ENCODE results near the gene BLZF1. TPM values are rescaled to one million over a fixed set of nuclear protein-coding genes. Genes with fewer than 3 reads are reported as not detected.
"Not testable (repeated sequence)": the region's sequence is repeated elsewhere in the genome, so short reads cannot be mapped to it uniquely, and the experiment has no call there.

The BLZF1 gene
- total and polyA plus RNA-seq, 2 donors (not counting 1 experiment from before 2014, with no cell fraction given), result 5.9 to 21.3 TPM

GRCh38 chr1:169340882-169341281 lies 27.1 kb upstream of the BLZF1 start:
- H3K4me1 ChIP-seq (ENCODE audit: control insufficient read depth in 2 of 2, insufficient read depth in 2 of 2, low read length in 2 of 2), result no peaks in the 10 kb centered on the region
- H3K4me2 ChIP-seq (replicated peaks; ENCODE audit: low read depth, low read length, poor library complexity, severe bottlenecking), result no peak overlapping the region
- peaks cover 0 to 15% (median 0%) of the 10 kb centered on the region in 3 donors for H3K9me3 ChIP-seq (ENCODE audit: control extremely low read depth in 1 of 3, control insufficient read depth in 2 of 3, insufficient read depth in 1 of 3, low read length in 2 of 3)
- H3K79me2 ChIP-seq (ENCODE audit: control insufficient read depth, insufficient read depth, low read length), result no peaks in the 10 kb centered on the region
- H4K20me1 ChIP-seq (ENCODE audit: control insufficient read depth, insufficient read depth, low read length, poor library complexity, severe bottlenecking), result no peaks in the 10 kb centered on the region
- H3K27me3 ChIP-seq (replicated peaks in 1 of 4; ENCODE audit: control extremely low read depth in 1 of 4, control insufficient read depth in 3 of 4, insufficient read depth in 4 of 4, low read length in 3 of 4), result no peaks in the 10 kb centered on the region
- ChIA-PET POLR2A (no interaction called here), CTCF (interaction anchor here (0.6 to 2.0 kb wide), 3 partner anchors 9 to 998 kb away, joined by 3 to 6 read pairs (median 5); no protein-coding TSS in a partner anchor)
- no peak overlapping the region for H3K4me3 Mint-ChIP-seq
- H3K4me3 ChIP-seq (ENCODE audit: control extremely low read depth in 1 of 5, extremely low read depth in 1 of 5, insufficient read depth in 1 of 5, low read depth in 2 of 5, low read length in 4 of 5), result no peak overlapping the region
- 89% methylated on average over 5 of the region's 5 CpGs for WGBS (ENCODE audit: insufficient coverage)
- no peak for DNase-seq
- H3K27me3 Mint-ChIP-seq, result no peaks in the 10 kb centered on the region
- H3K9me3 Mint-ChIP-seq (ENCODE audit: insufficient read depth), result peaks cover 3% of the 10 kb centered on the region
- H3K9ac ChIP-seq (ENCODE audit: low read length), result no peak overlapping the region
- intact Hi-C loops (cut with micrococcal nuclease), result no loop called here
- no peak overlapping the region for H3K27ac ChIP-seq (ENCODE audit: low read length in 2 of 2)
- peaks cover 18% of the 10 kb centered on the region for H3K4me1 Mint-ChIP-seq
- H3K27ac Mint-ChIP-seq, result no peak overlapping the region
- no peak for ATAC-seq (ENCODE audit: low read depth)
- TF ChIP-seq CTCF (IDR thresholded peaks at IDR 0.05) (no peak), EZH2 (IDR thresholded peaks at IDR 0.05; ENCODE audit: borderline replicate concordance, insufficient read depth, low read depth, low read length, poor library complexity, severe bottlenecking) (no peak)
- no peaks in the 10 kb centered on the region for H3K36me3 ChIP-seq (replicated peaks in 1 of 2; ENCODE audit: control extremely low read depth in 1 of 2, control insufficient read depth in 1 of 2, extremely low read depth in 1 of 2, insufficient read depth in 2 of 2, low read length in 1 of 2)
- H2AFZ ChIP-seq (ENCODE audit: insufficient read depth, low read depth, low read length, poor library complexity, severe bottlenecking), result no peak overlapping the region

- intact Hi-C loops (cut with micrococcal nuclease); DNase-seq; POLR2A ChIA-PET; H3K36me3 ChIP-seq (replicated peaks in 1 of 2; ENCODE audit: control extremely low read depth in 1 of 2, control insufficient read depth in 1 of 2, extremely low read depth in 1 of 2, insufficient read depth in 2 of 2, low read length in 1 of 2); H3K4me3 ChIP-seq (ENCODE audit: control extremely low read depth in 1 of 5, extremely low read depth in 1 of 5, insufficient read depth in 1 of 5, low read depth in 2 of 5, low read length in 4 of 5); H3K4me3 Mint-ChIP-seq; H3K27ac ChIP-seq (ENCODE audit: low read length in 2 of 2); H3K9me3 Mint-ChIP-seq (ENCODE audit: insufficient read depth); H3K79me2 ChIP-seq (ENCODE audit: control insufficient read depth, insufficient read depth, low read length); H3K27me3 ChIP-seq (replicated peaks in 1 of 4; ENCODE audit: control extremely low read depth in 1 of 4, control insufficient read depth in 3 of 4, insufficient read depth in 4 of 4, low read length in 3 of 4); H3K4me2 ChIP-seq (replicated peaks; ENCODE audit: low read depth, low read length, poor library complexity, severe bottlenecking); H2AFZ ChIP-seq (ENCODE audit: insufficient read depth, low read depth, low read length, poor library complexity, severe bottlenecking); H3K4me1 ChIP-seq (ENCODE audit: control insufficient read depth in 2 of 2, insufficient read depth in 2 of 2, low read length in 2 of 2); H3K9ac ChIP-seq (ENCODE audit: low read length); H3K27me3 Mint-ChIP-seq; ATAC-seq (ENCODE audit: low read depth); H3K27ac Mint-ChIP-seq; H4K20me1 ChIP-seq (ENCODE audit: control insufficient read depth, insufficient read depth, low read length, poor library complexity, severe bottlenecking): not testable (repeated sequence)
- CTCF ChIA-PET, result interaction anchor here (1.3 kb wide), 1 partner anchor 999 kb away, joined by 5 read pairs; no protein-coding TSS in a partner anchor
- no CpG with 5 or more reads among the region's 3 CpGs for WGBS (ENCODE audit: insufficient coverage)
- H3K4me1 Mint-ChIP-seq, result peaks cover 18% of the 10 kb centered on the region
- H3K9me3 ChIP-seq (ENCODE audit: control extremely low read depth in 1 of 3, control insufficient read depth in 2 of 3, insufficient read depth in 1 of 3, low read length in 2 of 3), result peaks cover 0 to 13% (median 0%) of the 10 kb centered on the region in 3 donors
Measured at GRCh38 chr1:169342096-169342495, 25.9 kb upstream of the BLZF1 start.
